NCI-H1105 treated with DMSO at 0.1 percent for 48 hours (cell line): ENCODE results near the gene CA11.
A peak's percentile ranks its signal among the peaks of the same experiment; 100 is the strongest.
"Not testable (repeated sequence)": the region's sequence is repeated elsewhere in the genome, so short reads cannot be mapped to it uniquely, and the experiment has no call there.

Source experiments
- DNase-seq: peaks from one replicate; lab custom pipeline; 2025; lab: John Stamatoyannopoulos, UW

The CA11 gene

GRCh38 chr19:48669903-48670668 lies 24.1 kb upstream of the CA11 start:
- no peak for DNase-seq

GRCh38 chr19:48668761-48669160 lies 22.8 kb upstream of the CA11 start:
- no peak for DNase-seq

GRCh38 chr19:48668332-48668731 lies 22.3 kb upstream of the CA11 start:
- no peak for DNase-seq

- no peak for DNase-seq
Measured at GRCh38 chr19:48665786-48666185, 19.8 kb upstream of the CA11 start.

- DNase-seq = no peak
Measured at GRCh38 chr19:48664476-48664875, 18.5 kb upstream of the CA11 start.

GRCh38 chr19:48663667-48664066 lies 17.7 kb upstream of the CA11 start:
- no peak for DNase-seq

GRCh38 chr19:48661711-48662090 lies 15.7 kb upstream of the CA11 start:
- no peak for DNase-seq

GRCh38 chr19:48660852-48661710 lies 15.1 kb upstream of the CA11 start:
- DNase-seq = peak; percentile 3

GRCh38 chr19:48659768-48660167 lies 13.8 kb upstream of the CA11 start:
- DNase-seq = no peak

GRCh38 chr19:48658483-48658882 lies 12.5 kb upstream of the CA11 start:
- no peak for DNase-seq

GRCh38 chr19:48657828-48658227 lies 11.8 kb upstream of the CA11 start:
- DNase-seq = not testable (repeated sequence)

GRCh38 chr19:48656840-48657474 lies 11.0 kb upstream of the CA11 start:
- DNase-seq = no peak

- DNase-seq = peak; percentile 30
Measured at GRCh38 chr19:48654299-48655059, 8.5 kb upstream of the CA11 start.

- DNase-seq = no peak
Measured at GRCh38 chr19:48651683-48652048, 5.7 kb upstream of the CA11 start.

GRCh38 chr19:48650974-48651682 lies 5.1 kb upstream of the CA11 start:
- DNase-seq = no peak

- DNase-seq = no peak
Measured at GRCh38 chr19:48648134-48648533, 2.1 kb upstream of the CA11 start.

- DNase-seq = peak; percentile 92
Measured at GRCh38 chr19:48646722-48647216, 782 bp upstream of the CA11 start.

GRCh38 chr19:48645620-48646000 lies 377 bp downstream of the CA11 start:
- peak; percentile 56 for DNase-seq

GRCh38 chr19:48644839-48645619 lies 958 bp downstream of the CA11 start:
- DNase-seq = peak; percentile 80

- no peak for DNase-seq
Measured at GRCh38 chr19:48644355-48644754, 1.6 kb downstream of the CA11 start.
